KMS-11 (cell line): ENCODE results near the gene CD276.

Source experiments
- H2AFZ ChIP-seq: fragments of 200-600 bp; sonication (generic); 2 replicates; pipeline ENCODE4 v1.6.1; 2016; ENCODE audit warnings: antibody characterized with exemption, mixed run types, low read depth
- H3K27ac ChIP-seq: fragments of 200-600 bp; sonication (generic); 2 replicates; pipeline ENCODE4 v1.6.1; 2016; ENCODE audit warnings: mild to moderate bottlenecking, mixed run types
- H3K27me3 ChIP-seq: fragments of 200-600 bp; sonication (generic); 2 replicates; pipeline ENCODE4 v1.6.1; 2017; ENCODE audit warnings: mild to moderate bottlenecking, low read depth, mixed run types, moderate library complexity; ENCODE audit not compliant: insufficient read depth
- H3K36me3 ChIP-seq: fragments of 200-600 bp; sonication (generic); 2 replicates; pipeline ENCODE4 v1.6.1; 2017; ENCODE audit warnings: mild to moderate bottlenecking, mixed run types; ENCODE audit not compliant: insufficient read depth
- H3K4me1 ChIP-seq: fragments of 200-600 bp; sonication (generic); 2 replicates; pipeline ENCODE4 v1.6.1; 2016; ENCODE audit warnings: mild to moderate bottlenecking, low read depth, mixed run types; ENCODE audit not compliant: poor library complexity, severe bottlenecking
- H3K4me2 ChIP-seq: fragments of 200-600 bp; sonication (generic); 2 replicates; pipeline ENCODE4 v1.7.0; 2016; ENCODE audit warnings: mild to moderate bottlenecking, mixed run types
- H3K4me3 ChIP-seq: fragments of 200-600 bp; sonication (generic); IDR thresholded peaks from 2 replicates; pipeline ENCODE4 v1.6.1; 2017; ENCODE audit warnings: low read depth, low read length, mixed read lengths; ENCODE audit not compliant: insufficient read depth
- H3K79me2 ChIP-seq: fragments of 200-600 bp; sonication (generic); 2 replicates; pipeline ENCODE4 v1.6.1; 2016; ENCODE audit warnings: low read depth, mixed run types; ENCODE audit not compliant: insufficient read depth
- H3K9ac ChIP-seq: fragments of 200-600 bp; sonication (generic); 2 replicates; pipeline ENCODE4 v1.6.1; 2016; ENCODE audit warnings: mild to moderate bottlenecking, mixed run types
- H4K20me1 ChIP-seq: fragments of 200-600 bp; sonication (generic); 2 replicates; pipeline ENCODE4 v1.6.1; 2016; ENCODE audit warnings: mild to moderate bottlenecking, mixed run types; ENCODE audit not compliant: insufficient read depth
- TF ChIP-seq, protein P1 (sequence below): fragments of 200-600 bp; sonication (generic); conservative IDR thresholded peaks from 2 replicates; pipeline ENCODE4 v1.6.1; 2017; ENCODE audit warnings: low read depth, mild to moderate bottlenecking, antibody characterized with exemption, low read length, moderate library complexity, mixed read lengths

The CD276 gene

DNA sequence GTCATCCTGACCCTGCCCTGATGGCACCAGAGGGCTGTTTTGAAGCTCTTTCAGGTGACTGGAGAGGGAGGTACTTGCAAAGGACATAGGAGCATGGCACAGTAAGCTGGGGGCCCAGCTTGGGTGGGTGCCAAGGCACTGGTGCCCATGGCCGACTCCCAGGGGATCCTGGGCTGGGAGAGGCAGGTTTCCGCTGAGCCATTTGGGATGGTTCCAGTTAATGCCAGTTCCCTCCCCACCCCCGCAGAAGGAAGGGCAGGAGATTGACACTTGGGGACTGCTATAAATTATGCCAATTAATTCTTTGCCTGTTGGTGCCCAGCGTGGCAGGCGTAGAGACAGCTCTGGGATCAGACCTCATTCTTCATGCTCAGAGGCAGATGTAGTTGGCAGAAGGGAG lies 26.1 kb downstream of the CD276 start:
- Histone ChIP-seq H3K36me3 (no peaks in the 10 kb centered on the region), H3K4me1 (no peaks in the 10 kb centered on the region), H3K79me2 (no peaks in the 10 kb centered on the region), H3K27ac (no peak overlapping the region), H2AFZ (no peak overlapping the region), H4K20me1 (no peaks in the 10 kb centered on the region), H3K9ac (no peak overlapping the region), H3K4me3 (no peak overlapping the region), H3K27me3 (no peaks in the 10 kb centered on the region), H3K4me2 (no peak overlapping the region)
- TF ChIP-seq, protein P1, sequence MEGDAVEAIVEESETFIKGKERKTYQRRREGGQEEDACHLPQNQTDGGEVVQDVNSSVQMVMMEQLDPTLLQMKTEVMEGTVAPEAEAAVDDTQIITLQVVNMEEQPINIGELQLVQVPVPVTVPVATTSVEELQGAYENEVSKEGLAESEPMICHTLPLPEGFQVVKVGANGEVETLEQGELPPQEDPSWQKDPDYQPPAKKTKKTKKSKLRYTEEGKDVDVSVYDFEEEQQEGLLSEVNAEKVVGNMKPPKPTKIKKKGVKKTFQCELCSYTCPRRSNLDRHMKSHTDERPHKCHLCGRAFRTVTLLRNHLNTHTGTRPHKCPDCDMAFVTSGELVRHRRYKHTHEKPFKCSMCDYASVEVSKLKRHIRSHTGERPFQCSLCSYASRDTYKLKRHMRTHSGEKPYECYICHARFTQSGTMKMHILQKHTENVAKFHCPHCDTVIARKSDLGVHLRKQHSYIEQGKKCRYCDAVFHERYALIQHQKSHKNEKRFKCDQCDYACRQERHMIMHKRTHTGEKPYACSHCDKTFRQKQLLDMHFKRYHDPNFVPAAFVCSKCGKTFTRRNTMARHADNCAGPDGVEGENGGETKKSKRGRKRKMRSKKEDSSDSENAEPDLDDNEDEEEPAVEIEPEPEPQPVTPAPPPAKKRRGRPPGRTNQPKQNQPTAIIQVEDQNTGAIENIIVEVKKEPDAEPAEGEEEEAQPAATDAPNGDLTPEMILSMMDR, result no peak

DNA sequence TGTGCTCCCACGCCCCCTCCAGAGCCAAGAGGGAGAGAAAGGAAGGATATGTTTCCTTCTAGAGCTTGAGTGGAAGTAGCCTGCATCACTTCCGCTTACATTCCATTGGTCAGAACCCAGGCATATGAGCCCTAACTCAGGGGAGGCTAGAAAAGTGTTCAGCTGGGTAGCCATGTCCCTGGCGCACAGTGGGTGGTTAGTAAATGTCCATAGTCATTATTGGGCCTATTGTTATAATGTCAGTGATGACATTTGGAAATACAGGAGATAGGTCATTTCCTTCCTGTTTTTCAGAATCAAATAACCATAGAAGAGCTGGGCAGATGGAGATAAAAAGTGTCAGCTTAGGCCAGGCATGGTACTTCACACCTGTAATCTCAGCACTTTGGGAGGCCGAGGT lies 27.3 kb downstream of the CD276 start:
- TF ChIP-seq, protein P1, result no peak

GRCh38 chr15:73712107-73712506 lies 27.9 kb downstream of the CD276 start:
- Histone ChIP-seq H3K27ac (no peak overlapping the region), H3K4me1 (no peaks in the 10 kb centered on the region), H3K4me2 (no peak overlapping the region), H3K36me3 (no peaks in the 10 kb centered on the region), H3K27me3 (no peaks in the 10 kb centered on the region), H3K4me3 (no peak overlapping the region), H4K20me1 (no peaks in the 10 kb centered on the region), H3K9ac (no peak overlapping the region), H2AFZ (no peak overlapping the region), H3K79me2 (no peaks in the 10 kb centered on the region)
- TF ChIP-seq, protein P1, result no peak

More for the DNA sequence above, 27.3 kb downstream of the CD276 start:
- no peaks in the 10 kb centered on the region for H3K36me3 ChIP-seq
- no peaks in the 10 kb centered on the region for H3K4me1 ChIP-seq
- no peak overlapping the region for H2AFZ ChIP-seq
- H3K4me2 ChIP-seq, result no peak overlapping the region
- no peak overlapping the region for H3K9ac ChIP-seq
- H3K27me3 ChIP-seq, result no peaks in the 10 kb centered on the region
- no peaks in the 10 kb centered on the region for H4K20me1 ChIP-seq
- H3K4me3 ChIP-seq, result no peak overlapping the region
- no peak overlapping the region for H3K27ac ChIP-seq
- no peaks in the 10 kb centered on the region for H3K79me2 ChIP-seq

DNA sequence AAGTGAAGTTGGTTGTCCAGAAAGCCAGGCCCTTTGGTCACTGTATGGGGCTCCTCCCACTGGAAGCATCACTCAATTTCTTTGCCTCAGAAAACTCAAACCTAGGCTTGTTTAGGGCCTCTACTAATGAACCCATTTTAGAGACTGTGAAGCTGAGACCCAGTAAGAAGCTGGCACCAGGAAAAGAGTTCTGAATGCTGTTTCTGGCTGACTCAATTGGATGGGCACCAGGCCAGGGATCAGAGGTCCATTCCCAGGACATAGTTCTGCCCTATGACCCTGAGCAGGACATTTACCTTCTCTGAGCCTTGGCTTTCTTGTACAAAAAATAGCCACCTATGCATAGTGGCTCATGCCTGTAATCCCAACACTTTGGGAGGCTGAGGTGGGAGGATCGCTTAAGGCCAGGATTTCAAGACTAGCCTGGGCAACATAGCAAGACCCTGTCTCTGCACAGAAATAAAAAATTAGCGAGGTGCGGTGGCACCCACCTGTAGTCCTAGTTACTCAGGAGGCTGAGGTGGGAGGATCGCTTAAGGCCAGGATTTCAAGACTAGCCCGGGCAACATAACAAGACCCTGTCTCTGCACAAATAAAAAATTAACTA lies 30.6 kb downstream of the CD276 start:
- no peak overlapping the region for H2AFZ ChIP-seq
- no peaks in the 10 kb centered on the region for H3K4me1 ChIP-seq
- H3K36me3 ChIP-seq, result no peaks in the 10 kb centered on the region
- H3K9ac ChIP-seq, result no peak overlapping the region
- no peak overlapping the region for H3K27ac ChIP-seq
- TF ChIP-seq, protein P1, result no peak
- H3K4me3 ChIP-seq, result no peak overlapping the region
- H4K20me1 ChIP-seq, result no peaks in the 10 kb centered on the region
- H3K27me3 ChIP-seq, result no peaks in the 10 kb centered on the region
- no peaks in the 10 kb centered on the region for H3K79me2 ChIP-seq
- no peak overlapping the region for H3K4me2 ChIP-seq
